ACC112 (cell line): ENCODE measurements around the gene THOC5.
"Not testable (repeated sequence)": the region's sequence is repeated elsewhere in the genome, so short reads cannot be mapped to it uniquely, and the experiment has no call there.

Experiments
- H2AFZ ChIP-seq: fragments of 200-600 bp; sonication (generic); one replicate; pipeline ENCODE4 v1.6.0; 2017; ENCODE audit warnings: antibody characterized with exemption, low read length; ENCODE audit not compliant: unreplicated experiment
- H3K27ac ChIP-seq: fragments of 200-600 bp; sonication (generic); 2 replicates; pipeline ENCODE4 v1.5.1; 2014; ENCODE audit warnings: low read depth, mild to moderate bottlenecking, antibody characterized with exemption, low read length, moderate library complexity
- H3K27me3 ChIP-seq: fragments of 200-600 bp; sonication (generic); 2 replicates; pipeline ENCODE4 v1.6.1; 2014; ENCODE audit warnings: mild to moderate bottlenecking, antibody characterized with exemption, low read length, moderate library complexity, mixed read lengths; ENCODE audit not compliant: insufficient read depth
- H3K36me3 ChIP-seq: fragments of 200-600 bp; sonication (generic); 2 replicates; pipeline ENCODE4 v1.6.1; 2016; ENCODE audit warnings: mild to moderate bottlenecking, antibody characterized with exemption, low read length, moderate library complexity, mixed read lengths; ENCODE audit not compliant: insufficient read depth
- H3K4me1 ChIP-seq: fragments of 200-600 bp; sonication (generic); one replicate; pipeline ENCODE4 v1.6.1; 2016; ENCODE audit warnings: low read length, mixed read lengths; ENCODE audit not compliant: insufficient read depth, unreplicated experiment, control insufficient read depth
- H3K4me3 ChIP-seq: fragments of 200-600 bp; sonication (generic); 2 replicates; pipeline ENCODE4 v1.5.1; 2014; ENCODE audit warnings: mild to moderate bottlenecking, low read depth, low read length
- H3K79me2 ChIP-seq: fragments of 200-600 bp; sonication (generic); one replicate; pipeline ENCODE4 v1.6.0; 2016; ENCODE audit warnings: low read length; ENCODE audit not compliant: control insufficient read depth, unreplicated experiment, insufficient read depth

The THOC5 gene

GRCh38 chr22:29553351-29554224 lies at the start of gene THOC5:
Gene THOC5, minus strand, starts transcription at chr22:29553757. Its CDS starts 4,610 bp downstream, at chr22:29549147.
- Histone ChIP-seq H3K79me2 (peaks cover 8% of the 10 kb centered on the region), H2AFZ (peak within 1 kb of the TSS; percentile 58), H3K36me3 (no peaks in the 10 kb centered on the region)

GRCh38 chr22:29598684-29599020 lies 45.1 kb upstream of the THOC5 start:
- Histone ChIP-seq H3K36me3 (no peaks in the 10 kb centered on the region), H3K79me2 (no peaks in the 10 kb centered on the region), H3K27ac (no peak overlapping the region), H3K4me3 (no peak overlapping the region), H3K27me3 (no peaks in the 10 kb centered on the region), H3K4me1 (no peaks in the 10 kb centered on the region), H2AFZ (no peak overlapping the region)

More at GRCh38 chr22:29553351-29554224, at the start of gene THOC5:
- Histone ChIP-seq H3K4me3 (peak within 1 kb of the TSS; percentile 91), H3K27me3 (no peaks in the 10 kb centered on the region), H3K4me1 (no peaks in the 10 kb centered on the region), H3K27ac (peak within 1 kb of the TSS; percentile 50)

- not testable (repeated sequence) for H3K27me3 ChIP-seq, H3K27ac ChIP-seq, H3K79me2 ChIP-seq, H2AFZ ChIP-seq, H3K4me1 ChIP-seq, H3K4me3 ChIP-seq, H3K36me3 ChIP-seq
Measured at GRCh38 chr22:29597871-29598683, 44.5 kb upstream of the THOC5 start.

GRCh38 chr22:29596408-29596807 lies 42.9 kb upstream of the THOC5 start:
- H3K4me3 ChIP-seq: no peak overlapping the region
- no peaks in the 10 kb centered on the region for H3K4me1 ChIP-seq
- no peaks in the 10 kb centered on the region for H3K79me2 ChIP-seq
- H3K36me3 ChIP-seq: no peaks in the 10 kb centered on the region
- H2AFZ ChIP-seq: no peak overlapping the region
- H3K27me3 ChIP-seq: no peaks in the 10 kb centered on the region
- H3K27ac ChIP-seq: no peak overlapping the region

GRCh38 chr22:29594447-29594846 lies 40.9 kb upstream of the THOC5 start:
- H3K4me1 ChIP-seq, H2AFZ ChIP-seq: not testable (repeated sequence)

GRCh38 chr22:29593923-29594322 lies 40.4 kb upstream of the THOC5 start:
- no peaks in the 10 kb centered on the region for H3K27me3 ChIP-seq
- no peak overlapping the region for H3K27ac ChIP-seq
- no peak overlapping the region for H2AFZ ChIP-seq
- H3K4me1 ChIP-seq: no peaks in the 10 kb centered on the region
- no peaks in the 10 kb centered on the region for H3K79me2 ChIP-seq
- no peaks in the 10 kb centered on the region for H3K36me3 ChIP-seq
- no peak overlapping the region for H3K4me3 ChIP-seq

More at GRCh38 chr22:29594447-29594846, 40.9 kb upstream of the THOC5 start:
- H3K79me2 ChIP-seq, H3K4me3 ChIP-seq, H3K27ac ChIP-seq, H3K27me3 ChIP-seq, H3K36me3 ChIP-seq: not testable (repeated sequence)

GRCh38 chr22:29587938-29588699 lies 34.6 kb upstream of the THOC5 start:
- H3K79me2 ChIP-seq: no peaks in the 10 kb centered on the region
- H3K27ac ChIP-seq: peak overlapping the region; percentile 64
- peaks cover 15% of the 10 kb centered on the region for H3K4me1 ChIP-seq
- no peaks in the 10 kb centered on the region for H3K36me3 ChIP-seq
- H3K4me3 ChIP-seq: 0 out of 2 replicates have a peak overlapping the region, but pooled peaks have one; percentile 5
- no peak overlapping the region for H2AFZ ChIP-seq
- H3K27me3 ChIP-seq: no peaks in the 10 kb centered on the region

GRCh38 chr22:29586193-29586705 lies 32.7 kb upstream of the THOC5 start:
- peaks cover 15% of the 10 kb centered on the region for H3K4me1 ChIP-seq

GRCh38 chr22:29584975-29585374 lies 31.4 kb upstream of the THOC5 start:
- H3K36me3 ChIP-seq: no peaks in the 10 kb centered on the region
- H3K4me3 ChIP-seq: no peak overlapping the region
- no peak overlapping the region for H3K27ac ChIP-seq
- H2AFZ ChIP-seq: no peak overlapping the region
- H3K4me1 ChIP-seq: peaks cover 15% of the 10 kb centered on the region
- H3K79me2 ChIP-seq: no peaks in the 10 kb centered on the region
- no peaks in the 10 kb centered on the region for H3K27me3 ChIP-seq

More at GRCh38 chr22:29586193-29586705, 32.7 kb upstream of the THOC5 start:
- not testable (repeated sequence) for H3K4me3 ChIP-seq, H3K79me2 ChIP-seq, H3K36me3 ChIP-seq, H3K27ac ChIP-seq, H3K27me3 ChIP-seq, H2AFZ ChIP-seq

GRCh38 chr22:29581799-29582198 lies 28.2 kb upstream of the THOC5 start:
- Histone ChIP-seq H2AFZ (no peak overlapping the region), H3K4me3 (peak overlapping the region; percentile 90; the same call in 1 of the 2 replicates), H3K27me3 (no peaks in the 10 kb centered on the region), H3K4me1 (no peaks in the 10 kb centered on the region), H3K27ac (no peak overlapping the region), H3K79me2 (no peaks in the 10 kb centered on the region), H3K36me3 (no peaks in the 10 kb centered on the region)
